ENCODE measurements around the gene RNF10. TPM values are rescaled to one million over a fixed set of nuclear protein-coding genes. Genes with fewer than 3 reads are reported as not detected.

RNF10 gene
- total RNA-seq, 1 experiment from 2014 or later: 79.7 TPM

DNA sequence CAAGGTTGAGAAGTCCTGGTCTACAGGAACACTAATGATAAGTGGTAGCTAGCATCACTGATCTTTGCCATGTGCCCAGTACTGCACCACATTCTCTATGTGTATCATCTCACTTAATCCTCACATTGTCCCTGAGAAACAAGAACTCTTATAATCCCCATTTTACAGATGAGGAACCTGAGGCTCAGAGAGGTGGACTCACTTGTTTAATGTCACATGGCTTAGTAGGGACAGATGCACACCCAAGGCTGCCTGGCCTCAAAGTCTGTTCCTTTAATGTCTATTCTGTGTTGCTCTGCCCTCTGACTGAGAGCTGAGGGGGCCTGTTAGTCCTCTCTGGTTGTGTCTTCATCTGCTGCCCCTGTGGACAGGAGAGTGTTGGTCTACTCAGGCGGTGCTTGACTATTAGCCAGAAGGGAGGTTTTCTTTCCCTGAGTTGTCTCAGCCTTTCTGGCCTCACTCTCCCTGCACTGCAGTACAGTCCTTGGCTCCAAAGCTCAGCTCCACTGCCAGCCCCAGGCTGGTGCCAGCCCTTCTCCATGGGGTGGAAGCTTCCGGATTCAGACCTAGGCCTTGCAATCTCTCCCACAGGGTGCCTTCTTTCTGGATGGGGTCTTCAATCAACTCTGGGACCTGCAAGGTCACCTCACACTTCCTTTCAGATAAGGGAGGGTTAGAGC, 43.2 kb upstream of the RNF10 start:
- no peak overlapping the region for H3K9ac ChIP-seq (ENCODE audit: low read length)
- CTCF ChIA-PET: interaction anchor here (0.6 kb wide), 1 partner anchor 103 kb away, joined by 3 read pairs; no protein-coding TSS in a partner anchor
- H3K9me2 ChIP-seq (replicated peaks; ENCODE audit: low read length): no peaks in the 10 kb centered on the region
- H3K4me3 ChIP-seq (ENCODE audit: low read length): no peak overlapping the region
- H3K36me3 ChIP-seq (ENCODE audit: low read depth, low read length): no peaks in the 10 kb centered on the region
- ATAC-seq (no peak), DNase-seq (no peak)
- H3K27me3 ChIP-seq (ENCODE audit: low read length): no peaks in the 10 kb centered on the region
- intact Hi-C loops (cut with micrococcal nuclease): no loop called here
- no peaks in the 10 kb centered on the region for H4K20me1 ChIP-seq (ENCODE audit: low read length)
- BruUV-seq (replicated peaks): no TSS peak
- TF ChIP-seq EZH2 (IDR thresholded peaks at IDR 0.05; ENCODE audit: low read length, unreplicated experiment) (no peak), EZH2phosphoT487 (IDR thresholded peaks at IDR 0.05; ENCODE audit: borderline replicate concordance, low read length) (no peak)
- TF ChIP-seq, protein P1, sequence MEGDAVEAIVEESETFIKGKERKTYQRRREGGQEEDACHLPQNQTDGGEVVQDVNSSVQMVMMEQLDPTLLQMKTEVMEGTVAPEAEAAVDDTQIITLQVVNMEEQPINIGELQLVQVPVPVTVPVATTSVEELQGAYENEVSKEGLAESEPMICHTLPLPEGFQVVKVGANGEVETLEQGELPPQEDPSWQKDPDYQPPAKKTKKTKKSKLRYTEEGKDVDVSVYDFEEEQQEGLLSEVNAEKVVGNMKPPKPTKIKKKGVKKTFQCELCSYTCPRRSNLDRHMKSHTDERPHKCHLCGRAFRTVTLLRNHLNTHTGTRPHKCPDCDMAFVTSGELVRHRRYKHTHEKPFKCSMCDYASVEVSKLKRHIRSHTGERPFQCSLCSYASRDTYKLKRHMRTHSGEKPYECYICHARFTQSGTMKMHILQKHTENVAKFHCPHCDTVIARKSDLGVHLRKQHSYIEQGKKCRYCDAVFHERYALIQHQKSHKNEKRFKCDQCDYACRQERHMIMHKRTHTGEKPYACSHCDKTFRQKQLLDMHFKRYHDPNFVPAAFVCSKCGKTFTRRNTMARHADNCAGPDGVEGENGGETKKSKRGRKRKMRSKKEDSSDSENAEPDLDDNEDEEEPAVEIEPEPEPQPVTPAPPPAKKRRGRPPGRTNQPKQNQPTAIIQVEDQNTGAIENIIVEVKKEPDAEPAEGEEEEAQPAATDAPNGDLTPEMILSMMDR (conservative IDR thresholded peaks at IDR 0.05; ENCODE audit: low read depth, low read length): no peak
- H3K79me2 ChIP-seq (ENCODE audit: low read length): peaks cover 13% of the 10 kb centered on the region
- no peak overlapping the region for H3K27ac ChIP-seq (ENCODE audit: low read length)
- H3F3A ChIP-seq (ENCODE audit: low read length, unreplicated experiment): no peaks in the 10 kb centered on the region
- POLR2A ChIA-PET (ENCODE audit: unreplicated experiment): no interaction called here
- H3K4me1 ChIP-seq (ENCODE audit: insufficient read depth, low read length): peaks cover 22% of the 10 kb centered on the region
- no peak overlapping the region for H3K4me2 ChIP-seq (ENCODE audit: low read length)
- no peaks in the 10 kb centered on the region for H3K9me3 ChIP-seq (ENCODE audit: low read length)
- H2AFZ ChIP-seq (ENCODE audit: low read length): no peak overlapping the region

DNA sequence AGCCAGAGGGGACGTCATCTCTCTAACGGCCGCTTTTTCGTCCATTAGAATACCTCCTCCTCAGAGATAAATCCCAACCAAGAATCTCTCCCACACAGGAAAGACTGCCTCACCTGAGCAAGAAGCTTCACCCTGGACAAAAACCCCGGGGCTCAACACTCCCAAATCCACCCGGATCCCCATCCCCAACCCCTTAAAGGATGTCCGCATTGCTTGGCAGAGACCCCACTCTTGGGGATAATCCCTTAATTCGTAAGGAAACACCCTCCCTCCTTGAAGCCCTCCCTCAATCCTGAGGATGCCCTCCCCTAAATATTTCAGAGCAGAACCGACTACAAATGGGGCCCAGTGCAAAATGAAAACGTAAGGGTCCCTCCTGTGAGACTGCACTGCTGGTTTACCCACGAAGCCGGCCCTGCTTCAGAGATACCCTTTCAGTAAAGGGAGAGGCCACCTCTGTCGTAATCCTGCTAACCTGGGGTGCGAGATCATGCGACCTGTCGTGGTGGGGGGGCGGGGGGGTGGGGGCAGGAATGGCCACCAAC, 38.9 kb upstream of the RNF10 start:
- peak overlapping the region; percentile 95 for H3K9ac ChIP-seq (ENCODE audit: low read length)
- CTCF ChIA-PET: no interaction called here
- peak overlapping the region; percentile 95 for H3K4me3 ChIP-seq (ENCODE audit: low read length)
- H3K36me3 ChIP-seq (ENCODE audit: low read depth, low read length): peaks cover 13% of the 10 kb centered on the region
- POLR2A ChIA-PET (ENCODE audit: unreplicated experiment): interaction anchor here (1.0 kb wide), 1 partner anchor 21 kb away, joined by 5 read pairs; no protein-coding TSS in a partner anchor
- no peaks in the 10 kb centered on the region for H3K9me3 ChIP-seq (ENCODE audit: low read length)
- no peaks in the 10 kb centered on the region for H3F3A ChIP-seq (ENCODE audit: low read length, unreplicated experiment)
- no peak overlapping the region for H3K27ac ChIP-seq (ENCODE audit: low read length)
- peaks cover 24% of the 10 kb centered on the region for H3K4me1 ChIP-seq (ENCODE audit: insufficient read depth, low read length)
- ATAC-seq: peak; percentile 2
- peak overlapping the region; percentile 82 for H2AFZ ChIP-seq (ENCODE audit: low read length)
- peaks cover 18% of the 10 kb centered on the region for H4K20me1 ChIP-seq (ENCODE audit: low read length)
- no TSS peak for BruUV-seq (replicated peaks)
- H3K27me3 ChIP-seq (ENCODE audit: low read length): no peaks in the 10 kb centered on the region
- no peak for DNase-seq
- TF ChIP-seq, protein P1 (conservative IDR thresholded peaks at IDR 0.05; ENCODE audit: low read depth, low read length): no peak
- TF ChIP-seq EZH2 (IDR thresholded peaks at IDR 0.05; ENCODE audit: low read length, unreplicated experiment) (no peak), EZH2phosphoT487 (IDR thresholded peaks at IDR 0.05; ENCODE audit: borderline replicate concordance, low read length) (no peak)
- H3K79me2 ChIP-seq (ENCODE audit: low read length): peaks cover 45% of the 10 kb centered on the region
- no peaks in the 10 kb centered on the region for H3K9me2 ChIP-seq (replicated peaks; ENCODE audit: low read length)
- intact Hi-C loops (cut with micrococcal nuclease): loop anchor here (1.0 kb wide), 1 partner anchor 34 kb away; the partner anchor contains the start of gene COQ5
- H3K4me2 ChIP-seq (ENCODE audit: low read length): peak overlapping the region; percentile 96
